Left ventricle myocardium inferior (tissue), 1 donor: Measurements from ENCODE around the gene CDC27. TPM values are rescaled to one million over a fixed set of nuclear protein-coding genes. Genes with fewer than 3 reads are reported as not detected.

Experiments
- DNase-seq: peaks from one replicate; pipeline ENCODE4 v3.0.0-alpha.2; 2020
- H3K27ac ChIP-seq: fragments of 200-600 bp; replicated peaks from 2 replicates; pipeline ENCODE4 v1.8.0; 2021
- H3K27me3 ChIP-seq: fragments of 200-600 bp; 2 replicates; pipeline ENCODE4 v1.8.0; 2021; ENCODE audit warnings: low read depth
- H3K36me3 ChIP-seq: fragments of 200-600 bp; 2 replicates; pipeline ENCODE4 v1.8.0; 2021
- H3K4me1 ChIP-seq: fragments of 200-600 bp; 2 replicates; pipeline ENCODE4 v1.8.0; 2021
- H3K4me3 ChIP-seq: fragments of 200-600 bp; 2 replicates; pipeline ENCODE4 v1.8.0; 2021; ENCODE audit warnings: mild to moderate bottlenecking, moderate library complexity
- H3K9me3 ChIP-seq: fragments of 200-600 bp; replicated peaks from 2 replicates; pipeline ENCODE4 v1.8.0; 2021
- CTCF ChIP-seq: fragments of 200-600 bp; IDR thresholded peaks from 2 replicates; pipeline ENCODE4 v1.8.0; 2021; ENCODE audit warnings: antibody characterized with exemption, mild to moderate bottlenecking, borderline replicate concordance
- intact Hi-C: fragments of 100-400 bp; cut with micrococcal nuclease; formaldehyde crosslinking; loops from one replicate; pipeline ENCODE4 v1.11.0; 2022
- total RNA-seq: library from RNA; stranded (reverse); fragmentation: NEBNext Ultra II Directional; extraction: Animal tissue kit (Norgen Biotek cat#: 25700); gene quantifications from one replicate; pipeline ENCODE4 v1.2.1, GENCODE V29; 2021
- donor health status: DM: no; HTN: yes; CAD: no; lungs with severe emphysema.

The CDC27 gene
- total RNA-seq, 1 donor from 2014 or later = 92.4 TPM

- H3K9me3 ChIP-seq = no peaks in the 10 kb centered on the region
- no peaks in the 10 kb centered on the region for H3K27me3 ChIP-seq
- no peak for TF ChIP-seq CTCF
- no peak for DNase-seq
- intact Hi-C loops = no loop called here
- H3K4me3 ChIP-seq = no peak overlapping the region
- no peaks in the 10 kb centered on the region for H3K36me3 ChIP-seq
- H3K4me1 ChIP-seq = peaks cover 18% of the 10 kb centered on the region
- H3K27ac ChIP-seq = peak overlapping the region; percentile 2
These were observed 11.2 kb upstream of the CDC27 start for GRCh38 chr17:47200325-47200664.

- TF ChIP-seq CTCF = no peak
- Histone ChIP-seq H3K9me3 (no peaks in the 10 kb centered on the region), H3K27ac (peak overlapping the region; percentile 2), H3K4me1 (peaks cover 13% of the 10 kb centered on the region), H3K4me3 (no peak overlapping the region), H3K36me3 (no peaks in the 10 kb centered on the region), H3K27me3 (no peaks in the 10 kb centered on the region)
- no peak for DNase-seq
- intact Hi-C loops = no loop called here
These were observed 10.7 kb upstream of the CDC27 start for GRCh38 chr17:47199627-47200324.

GRCh38 chr17:47197821-47198220 is 8.7 kb upstream of the CDC27 start:
- no peak overlapping the region for H3K4me3 ChIP-seq
- H3K27me3 ChIP-seq = no peaks in the 10 kb centered on the region
- no peak for DNase-seq
- intact Hi-C loops = no loop called here
- H3K36me3 ChIP-seq = no peaks in the 10 kb centered on the region
- no peak overlapping the region for H3K27ac ChIP-seq
- no peaks in the 10 kb centered on the region for H3K9me3 ChIP-seq
- TF ChIP-seq CTCF = no peak
- H3K4me1 ChIP-seq = no peaks in the 10 kb centered on the region

- Histone ChIP-seq H3K27ac (no peak overlapping the region), H3K27me3 (no peaks in the 10 kb centered on the region), H3K4me1 (peaks cover 7% of the 10 kb centered on the region), H3K9me3 (no peaks in the 10 kb centered on the region), H3K36me3 (no peaks in the 10 kb centered on the region), H3K4me3 (no peak overlapping the region)
- TF ChIP-seq CTCF = no peak
- no peak for DNase-seq
- intact Hi-C loops = no loop called here
These were observed 4.9 kb upstream of the CDC27 start for GRCh38 chr17:47193931-47194511.

GRCh38 chr17:47192554-47192953 is 3.5 kb upstream of the CDC27 start:
- Histone ChIP-seq H3K36me3 (no peaks in the 10 kb centered on the region), H3K4me3 (no peak overlapping the region), H3K27me3 (no peaks in the 10 kb centered on the region), H3K4me1 (peaks cover 22% of the 10 kb centered on the region), H3K27ac (no peak overlapping the region), H3K9me3 (no peaks in the 10 kb centered on the region)
- DNase-seq = no peak
- intact Hi-C loops = no loop called here
- no peak for TF ChIP-seq CTCF
